ENCODE data around the gene MACROD2.

DNA sequence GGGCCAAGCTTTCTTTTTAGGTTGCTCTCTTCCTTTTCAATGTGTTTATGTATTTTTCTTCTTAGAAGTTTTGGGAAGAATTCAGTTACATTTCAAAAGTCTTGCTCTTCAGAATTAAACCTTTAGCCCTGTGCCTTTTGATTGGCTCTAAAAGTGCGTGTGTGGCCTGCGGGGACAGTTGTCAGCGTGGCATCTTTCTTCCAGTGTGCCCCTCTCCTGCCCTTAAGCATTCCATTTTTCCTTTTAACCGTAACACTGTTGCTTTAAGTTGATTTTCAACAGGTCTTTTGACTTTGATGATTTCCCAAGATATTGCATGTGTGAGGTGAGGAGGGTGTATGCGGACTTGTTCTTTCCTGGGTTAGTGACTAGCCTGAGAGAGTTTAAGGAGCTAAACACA lies 1341.2 kb downstream of the MACROD2 start:
- TF ChIP-seq POLR2AphosphoS5 (IDR thresholded peaks at IDR 0.05; ENCODE audit: low read depth, low read length) (no peak), TAF1 (IDR thresholded peaks at IDR 0.05; ENCODE audit: borderline replicate concordance, insufficient read depth, low read length) (no peak)
